HCT116 (cell line): ENCODE results near the gene DGKG. TPM values are rescaled to one million over a fixed set of nuclear protein-coding genes. Genes with fewer than 3 reads are reported as not detected.

Experiments used
- ATAC-seq: fragments of 200-7000 bp; cut with Tn5 transposase; 2 replicates; pipeline ENCODE4 v1.9.1; 2020; ENCODE audit warnings: mild to moderate bottlenecking, moderate library complexity
- BruUV-seq: library from RNA; stranded (reverse); fragments of 400-500 nt; replicated peaks from 2 replicates; lab custom pipeline; 2021; lab: Mats Ljungman, UMichigan
- CTCF ChIA-PET: fragments of 300-600 bp; sonication (Branson Sonifier 250); formaldehyde crosslinking; loops from one replicate; lab custom pipeline; 2021; ENCODE audit warnings: antibody characterized with exemption; lab: Charles Lee
- POLR2A ChIA-PET: fragments of 300-600, 350-600 bp; sonication (Branson Sonifier 250); formaldehyde crosslinking; loops from one replicate; lab custom pipeline; 2021; ENCODE audit warnings: antibody characterized with exemption; lab: Charles Lee
- RAD21 ChIA-PET, 2 experiments: fragments of 300-600 bp; sonication (Branson Sonifier 250); formaldehyde crosslinking; loops; one replicate each; lab custom pipeline; 2023; ENCODE audit warnings: low total read pairs in 2 of 2; ENCODE audit not compliant: uncharacterized antibody in 2 of 2, unreplicated experiment in 2 of 2, low non-redundant PET in 1 of 2; lab: Charles Lee
- DNase-seq: peaks from one replicate; pipeline ENCODE4 v3.0.0-alpha.2; 2010; ENCODE audit warnings: low read depth, low spot score
- H2AFZ ChIP-seq: fragments of 200-600 bp; shearing (Covaris generic), sonication (generic); 2 replicates; pipeline ENCODE4 v1.6.1; 2017; ENCODE audit warnings: low read depth, mixed run types, mixed read lengths, antibody characterized with exemption, low read length; ENCODE audit not compliant: poor library complexity, severe bottlenecking
- H3K27ac ChIP-seq: 2 replicates; pipeline ENCODE4 v1.5.1; 2012; ENCODE audit warnings: low read depth, low read length
- H3K27me3 ChIP-seq: fragments of 200-600 bp; sonication (generic); 2 replicates; pipeline ENCODE4 v1.6.1; 2016; ENCODE audit warnings: mixed run types, low read length, mixed read lengths; ENCODE audit not compliant: insufficient read depth
- H3K36me3 ChIP-seq, 2 experiments: fragments of 200-500 bp in 1 of 2; fragments of 200-600 bp in 1 of 2; sonication (Bioruptor generic) in 1 of 2; sonication (generic) in 1 of 2; 2 replicates each; pipeline versions ENCODE4 v1.5.1 to v1.6.1; 2014 to 2016; ENCODE audit warnings: low read length in 2 of 2, inconsistent platforms in 1 of 2, mixed read lengths in 1 of 2, mixed run types in 1 of 2; ENCODE audit not compliant: insufficient read depth in 2 of 2, control insufficient read depth in 1 of 2
- H3K4me1 ChIP-seq, 2 experiments: fragments of 200-600 bp in 1 of 2; sonication (generic) in 1 of 2; 2 replicates each; pipeline versions ENCODE4 v1.5.1 to v1.6.1; 2012 to 2017; ENCODE audit warnings: low read length in 2 of 2, inconsistent platforms in 1 of 2, mild to moderate bottlenecking in 1 of 2, mixed read lengths in 1 of 2, mixed run types in 1 of 2, moderate library complexity in 1 of 2; ENCODE audit not compliant: insufficient read depth in 2 of 2, control insufficient read depth in 1 of 2
- H3K4me2 ChIP-seq: fragments of 200-600 bp; sonication (generic); 2 replicates; pipeline ENCODE4 v1.6.1; 2017; ENCODE audit warnings: mixed run types, low read length, mixed read lengths
- H3K4me3 ChIP-seq, 2 experiments: fragments of 200-600 bp in 1 of 2; sonication (generic) in 1 of 2; replicated peaks in 1 of 2; 2 replicates each; pipeline ENCODE4 v1.5.1; 2011 to 2016; ENCODE audit warnings: low read length in 2 of 2, control low read depth in 1 of 2, low read depth in 1 of 2, mild to moderate bottlenecking in 1 of 2, mixed read lengths in 1 of 2, mixed run types in 1 of 2
- H3K79me2 ChIP-seq: fragments of 200-600 bp; sonication (generic); 2 replicates; pipeline ENCODE4 v1.6.1; 2017; ENCODE audit warnings: mild to moderate bottlenecking, mixed run types, low read length, moderate library complexity, mixed read lengths; ENCODE audit not compliant: insufficient read depth
- H3K9ac ChIP-seq: fragments of 200-600 bp; sonication (generic); 2 replicates; pipeline ENCODE4 v1.6.1; 2016; ENCODE audit warnings: low read length, mixed read lengths
- H3K9me2 ChIP-seq: fragments of 200-600 bp; sonication (generic), shearing (Covaris generic); 2 replicates; pipeline ENCODE4 v1.6.1; 2017; ENCODE audit warnings: mixed run types, mild to moderate bottlenecking, moderate library complexity; ENCODE audit not compliant: insufficient read depth
- H3K9me3 ChIP-seq, 2 experiments: fragments of 200-500 bp in 1 of 2; fragments of 200-600 bp in 1 of 2; sonication (Bioruptor generic) in 1 of 2; sonication (generic) in 1 of 2; 2 replicates each; pipeline ENCODE4 v1.6.1; 2014 to 2017; ENCODE audit warnings: low read length in 2 of 2, mixed read lengths in 2 of 2, inconsistent platforms in 1 of 2, low read depth in 1 of 2, mild to moderate bottlenecking in 1 of 2, mixed run types in 1 of 2, moderate library complexity in 1 of 2; ENCODE audit not compliant: control insufficient read depth in 1 of 2, insufficient read depth in 1 of 2
- H4K20me1 ChIP-seq: fragments of 200-600 bp; sonication (generic), shearing (Covaris generic); 2 replicates; pipeline ENCODE4 v1.6.1; 2017; ENCODE audit warnings: mixed run types, mild to moderate bottlenecking, moderate library complexity; ENCODE audit not compliant: insufficient read depth
- CBX3 ChIP-seq: IDR thresholded peaks from 2 replicates; pipeline ENCODE4 v1.6.1; 2012; ENCODE audit warnings: low read depth
- CEBPB ChIP-seq: IDR thresholded peaks from 2 replicates; pipeline ENCODE4 v1.6.1; 2012; ENCODE audit warnings: low read depth
- EGR1 ChIP-seq: IDR thresholded peaks from 2 replicates; pipeline ENCODE4 v1.6.1; 2012; ENCODE audit warnings: low read depth
- EZH2phosphoT487 ChIP-seq: fragments of 200-600 bp; IDR thresholded peaks from 2 replicates; pipeline ENCODE4 v1.6.1; 2018; ENCODE audit warnings: antibody characterized with exemption, borderline replicate concordance
- FOSL1 ChIP-seq: IDR thresholded peaks from 2 replicates; pipeline ENCODE4 v1.6.1; 2012; ENCODE audit warnings: low read depth
- JUND ChIP-seq: IDR thresholded peaks from 2 replicates; pipeline ENCODE4 v1.6.1; 2012
- POLR2A ChIP-seq: IDR thresholded peaks from 2 replicates; pipeline ENCODE4 v1.7.0; 2011; ENCODE audit warnings: borderline replicate concordance; ENCODE audit not compliant: insufficient read depth, insufficient read length; ENCODE audit errors: extremely low read depth
- POLR2AphosphoS5 ChIP-seq: IDR thresholded peaks from 2 replicates; pipeline ENCODE4 v1.6.1; 2011; ENCODE audit warnings: mild to moderate bottlenecking, low read depth, low read length, moderate library complexity
- RAD21 ChIP-seq: IDR thresholded peaks from 2 replicates; pipeline ENCODE4 v1.6.1; 2012; ENCODE audit warnings: low read depth, mild to moderate bottlenecking
- SIN3A ChIP-seq: IDR thresholded peaks from 2 replicates; pipeline ENCODE4 v1.6.1; 2012; ENCODE audit warnings: low read depth
- SP1 ChIP-seq: IDR thresholded peaks from 2 replicates; pipeline ENCODE4 v1.6.1; 2012; ENCODE audit warnings: low read depth
- TCF7L2 ChIP-seq: IDR thresholded peaks from 2 replicates; pipeline ENCODE4 v1.7.0; 2011; ENCODE audit warnings: borderline replicate concordance, inconsistent platforms; ENCODE audit not compliant: insufficient read depth, insufficient read length; ENCODE audit errors: extremely low read depth
- YY1 ChIP-seq: IDR thresholded peaks from 2 replicates; pipeline ENCODE4 v1.6.1; 2011; ENCODE audit warnings: low read length, low read depth, moderate library complexity, mild to moderate bottlenecking; ENCODE audit not compliant: insufficient replicate concordance; ENCODE audit errors: extremely low read depth
- ZFX ChIP-seq: fragments of 450-650 bp; IDR thresholded peaks from 2 replicates; pipeline ENCODE4 v1.6.1; 2017
- ZNF274 ChIP-seq: fragments of 200-500 bp; sonication (Bioruptor generic); IDR thresholded peaks from 2 replicates; pipeline ENCODE4 v1.6.1; 2014; ENCODE audit warnings: mild to moderate bottlenecking, low read depth, low read length, inconsistent platforms
- intact Hi-C: fragments of 100-400 bp; cut with micrococcal nuclease; formaldehyde crosslinking; loops from 2 replicates; pipeline ENCODE4 v1.10.0; 2022
- total RNA-seq: library from RNA; stranded (reverse); gene quantifications from one replicate; pipeline ENCODE4 v1.2.1, GENCODE V29; 2021; ENCODE audit not compliant: unreplicated experiment
- TF ChIP-seq, protein P1 (sequence below): IDR thresholded peaks from 2 replicates; pipeline ENCODE4 v1.6.1; 2012
- TF ChIP-seq, protein P2 (sequence below): IDR thresholded peaks from 2 replicates; pipeline ENCODE4 v1.6.1; 2012; ENCODE audit warnings: low read depth
- TF ChIP-seq, protein P3 (sequence below), 3 experiments: fragments of 200-600 bp in 1 of 3; sonication (generic) in 1 of 3; IDR thresholded peaks in 2 of 3; conservative IDR thresholded peaks in 1 of 3; 2 replicates each; pipeline ENCODE4 v1.5.1; 2012 to 2017; ENCODE audit warnings: low read depth in 2 of 3, low read length in 2 of 3, antibody characterized with exemption in 1 of 3, borderline replicate concordance in 1 of 3, control low read depth in 1 of 3, mild to moderate bottlenecking in 1 of 3, mixed read lengths in 1 of 3, mixed run types in 1 of 3, moderate library complexity in 1 of 3; ENCODE audit not compliant: insufficient read depth in 1 of 3
- TF ChIP-seq, protein P4 (sequence below): IDR thresholded peaks from 2 replicates; pipeline ENCODE4 v1.6.1; 2011; ENCODE audit warnings: mild to moderate bottlenecking, low read length, moderate library complexity; ENCODE audit not compliant: insufficient replicate concordance; ENCODE audit errors: extremely low read depth

DGKG gene
- total RNA-seq, 1 experiment from 2014 or later: 4.8 TPM

DNA sequence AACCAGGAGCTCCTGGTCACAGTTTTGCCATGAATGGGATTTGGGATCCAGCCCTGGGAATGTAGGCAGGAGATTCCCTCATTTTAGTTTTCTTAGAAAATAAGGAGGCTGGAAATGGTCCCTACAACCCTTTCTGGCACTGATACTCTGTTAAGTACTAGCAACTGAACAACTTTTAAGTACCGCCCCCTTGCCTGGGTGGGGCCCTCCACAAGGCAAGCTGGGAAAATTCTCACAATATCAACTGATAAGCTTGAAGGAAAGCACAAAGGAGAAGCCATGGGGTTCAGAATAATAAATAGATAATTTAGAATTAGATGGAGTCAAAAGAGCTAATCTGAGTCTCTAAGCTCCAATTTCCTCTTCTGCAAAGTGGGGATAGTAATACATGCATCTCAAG, 4.2 kb upstream of the DGKG start:
- no peak overlapping the region for H3K4me2 ChIP-seq
- BruUV-seq: no TSS peak
- intact Hi-C loops: no loop called here

More for the DNA sequence above, 4.2 kb upstream of the DGKG start:
- POLR2A ChIA-PET: no interaction called here
- TF ChIP-seq, protein P1, sequence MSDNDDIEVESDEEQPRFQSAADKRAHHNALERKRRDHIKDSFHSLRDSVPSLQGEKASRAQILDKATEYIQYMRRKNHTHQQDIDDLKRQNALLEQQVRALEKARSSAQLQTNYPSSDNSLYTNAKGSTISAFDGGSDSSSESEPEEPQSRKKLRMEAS: no peak
- TF ChIP-seq EGR1 (no peak), POLR2AphosphoS5 (no peak), SP1 (no peak), RAD21 (no peak), CEBPB (no peak), JUND (no peak), FOSL1 (no peak), POLR2A (no peak), TCF7L2 (no peak), YY1 (no peak), ZFX (no peak), SIN3A (no peak), CBX3 (no peak), EZH2phosphoT487 (no peak), ZNF274 (no peak)
- TF ChIP-seq, protein P2, sequence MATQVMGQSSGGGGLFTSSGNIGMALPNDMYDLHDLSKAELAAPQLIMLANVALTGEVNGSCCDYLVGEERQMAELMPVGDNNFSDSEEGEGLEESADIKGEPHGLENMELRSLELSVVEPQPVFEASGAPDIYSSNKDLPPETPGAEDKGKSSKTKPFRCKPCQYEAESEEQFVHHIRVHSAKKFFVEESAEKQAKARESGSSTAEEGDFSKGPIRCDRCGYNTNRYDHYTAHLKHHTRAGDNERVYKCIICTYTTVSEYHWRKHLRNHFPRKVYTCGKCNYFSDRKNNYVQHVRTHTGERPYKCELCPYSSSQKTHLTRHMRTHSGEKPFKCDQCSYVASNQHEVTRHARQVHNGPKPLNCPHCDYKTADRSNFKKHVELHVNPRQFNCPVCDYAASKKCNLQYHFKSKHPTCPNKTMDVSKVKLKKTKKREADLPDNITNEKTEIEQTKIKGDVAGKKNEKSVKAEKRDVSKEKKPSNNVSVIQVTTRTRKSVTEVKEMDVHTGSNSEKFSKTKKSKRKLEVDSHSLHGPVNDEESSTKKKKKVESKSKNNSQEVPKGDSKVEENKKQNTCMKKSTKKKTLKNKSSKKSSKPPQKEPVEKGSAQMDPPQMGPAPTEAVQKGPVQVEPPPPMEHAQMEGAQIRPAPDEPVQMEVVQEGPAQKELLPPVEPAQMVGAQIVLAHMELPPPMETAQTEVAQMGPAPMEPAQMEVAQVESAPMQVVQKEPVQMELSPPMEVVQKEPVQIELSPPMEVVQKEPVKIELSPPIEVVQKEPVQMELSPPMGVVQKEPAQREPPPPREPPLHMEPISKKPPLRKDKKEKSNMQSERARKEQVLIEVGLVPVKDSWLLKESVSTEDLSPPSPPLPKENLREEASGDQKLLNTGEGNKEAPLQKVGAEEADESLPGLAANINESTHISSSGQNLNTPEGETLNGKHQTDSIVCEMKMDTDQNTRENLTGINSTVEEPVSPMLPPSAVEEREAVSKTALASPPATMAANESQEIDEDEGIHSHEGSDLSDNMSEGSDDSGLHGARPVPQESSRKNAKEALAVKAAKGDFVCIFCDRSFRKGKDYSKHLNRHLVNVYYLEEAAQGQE: no peak
- TF ChIP-seq, protein P3, sequence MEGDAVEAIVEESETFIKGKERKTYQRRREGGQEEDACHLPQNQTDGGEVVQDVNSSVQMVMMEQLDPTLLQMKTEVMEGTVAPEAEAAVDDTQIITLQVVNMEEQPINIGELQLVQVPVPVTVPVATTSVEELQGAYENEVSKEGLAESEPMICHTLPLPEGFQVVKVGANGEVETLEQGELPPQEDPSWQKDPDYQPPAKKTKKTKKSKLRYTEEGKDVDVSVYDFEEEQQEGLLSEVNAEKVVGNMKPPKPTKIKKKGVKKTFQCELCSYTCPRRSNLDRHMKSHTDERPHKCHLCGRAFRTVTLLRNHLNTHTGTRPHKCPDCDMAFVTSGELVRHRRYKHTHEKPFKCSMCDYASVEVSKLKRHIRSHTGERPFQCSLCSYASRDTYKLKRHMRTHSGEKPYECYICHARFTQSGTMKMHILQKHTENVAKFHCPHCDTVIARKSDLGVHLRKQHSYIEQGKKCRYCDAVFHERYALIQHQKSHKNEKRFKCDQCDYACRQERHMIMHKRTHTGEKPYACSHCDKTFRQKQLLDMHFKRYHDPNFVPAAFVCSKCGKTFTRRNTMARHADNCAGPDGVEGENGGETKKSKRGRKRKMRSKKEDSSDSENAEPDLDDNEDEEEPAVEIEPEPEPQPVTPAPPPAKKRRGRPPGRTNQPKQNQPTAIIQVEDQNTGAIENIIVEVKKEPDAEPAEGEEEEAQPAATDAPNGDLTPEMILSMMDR (IDR thresholded peaks at IDR 0.05 in 2 of 3, conservative IDR thresholded peaks at IDR 0.05 in 1 of 3; ENCODE audit: borderline replicate concordance in 1 of 3, insufficient read depth in 1 of 3, low read depth in 2 of 3, low read length in 2 of 3): no peak
- TF ChIP-seq, protein P4, sequence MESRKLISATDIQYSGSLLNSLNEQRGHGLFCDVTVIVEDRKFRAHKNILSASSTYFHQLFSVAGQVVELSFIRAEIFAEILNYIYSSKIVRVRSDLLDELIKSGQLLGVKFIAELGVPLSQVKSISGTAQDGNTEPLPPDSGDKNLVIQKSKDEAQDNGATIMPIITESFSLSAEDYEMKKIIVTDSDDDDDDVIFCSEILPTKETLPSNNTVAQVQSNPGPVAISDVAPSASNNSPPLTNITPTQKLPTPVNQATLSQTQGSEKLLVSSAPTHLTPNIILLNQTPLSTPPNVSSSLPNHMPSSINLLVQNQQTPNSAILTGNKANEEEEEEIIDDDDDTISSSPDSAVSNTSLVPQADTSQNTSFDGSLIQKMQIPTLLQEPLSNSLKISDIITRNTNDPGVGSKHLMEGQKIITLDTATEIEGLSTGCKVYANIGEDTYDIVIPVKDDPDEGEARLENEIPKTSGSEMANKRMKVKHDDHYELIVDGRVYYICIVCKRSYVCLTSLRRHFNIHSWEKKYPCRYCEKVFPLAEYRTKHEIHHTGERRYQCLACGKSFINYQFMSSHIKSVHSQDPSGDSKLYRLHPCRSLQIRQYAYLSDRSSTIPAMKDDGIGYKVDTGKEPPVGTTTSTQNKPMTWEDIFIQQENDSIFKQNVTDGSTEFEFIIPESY: no peak
- TF ChIP-seq, all 23 proteins: peak for 0
- Histone ChIP-seq H3K79me2 (no peaks in the 10 kb centered on the region), H3K27ac (no peak overlapping the region), H3K36me3 (no peaks in the 10 kb centered on the region), H3K4me3 (no peak overlapping the region), H3K9me2 (no peaks in the 10 kb centered on the region), H2AFZ (no peak overlapping the region), H3K27me3 (peaks cover 70% of the 10 kb centered on the region), H3K9me3 (no peaks in the 10 kb centered on the region), H4K20me1 (no peaks in the 10 kb centered on the region), H3K4me1 (no peaks in the 10 kb centered on the region), H3K9ac (no peak overlapping the region)
- ChIA-PET RAD21 (no interaction called here), CTCF (no interaction called here)
- DNase-seq (no peak), ATAC-seq (no peak)
